ENCODE data around the gene TRIM2. TPM values are rescaled to one million over a fixed set of nuclear protein-coding genes. Genes with fewer than 3 reads are reported as not detected.
A peak's percentile ranks its signal among the peaks of the same experiment; 100 is the strongest.

Gene TRIM2
- total and polyA plus RNA-seq, 9 donors = 9.5 to 57.5 (median 44.4) TPM

- no peak overlapping the region for H3K27ac ChIP-seq
- TF ChIP-seq POLR2A (IDR thresholded peaks at IDR 0.05) = no peak
- TF ChIP-seq EP300 (IDR thresholded peaks at IDR 0.05) = no peak
- TF ChIP-seq CTCF (IDR thresholded peaks at IDR 0.05) = no peak
- DNase-seq = no peak
These were observed 131.4 kb downstream of the TRIM2 start for GRCh38 chr4:153335665-153336064.

GRCh38 chr4:153337686-153338085 is 133.4 kb downstream of the TRIM2 start:
- H3K27ac ChIP-seq = peak overlapping the region in 1 of 2 donors; percentile 22
- DNase-seq = peak in 4 of 5 donors; percentile 25 to 43 (median 32)
- 16 to 41% (median 21%) methylated on average over 4 of the region's 4 CpGs for WGBS, 3 donors
- intact Hi-C loops (cut with DNase I) = no loop called here
- no peak for TF ChIP-seq EP300 (IDR thresholded peaks at IDR 0.05)
- TF ChIP-seq CTCF (IDR thresholded peaks at IDR 0.05) = no peak
- no peak for TF ChIP-seq POLR2A (IDR thresholded peaks at IDR 0.05)
- H3K9me3 ChIP-seq = no peaks in the 10 kb centered on the region
- H3K36me3 ChIP-seq = no peaks in the 10 kb centered on the region
- H3K4me3 ChIP-seq = no peak overlapping the region
- no peaks in the 10 kb centered on the region for H3K27me3 ChIP-seq
- H3K4me1 ChIP-seq (ENCODE audit: insufficient read depth) = peaks cover 1% of the 10 kb centered on the region

More at GRCh38 chr4:153335665-153336064, 131.4 kb downstream of the TRIM2 start:
- no peaks in the 10 kb centered on the region for H3K27me3 ChIP-seq
- peaks cover 1% of the 10 kb centered on the region for H3K4me1 ChIP-seq (ENCODE audit: insufficient read depth)
- no peaks in the 10 kb centered on the region for H3K36me3 ChIP-seq
- intact Hi-C loops (cut with DNase I) = no loop called here
- H3K4me3 ChIP-seq = no peak overlapping the region
- 70 to 82% (median 81%) methylated on average over 4 of the region's 4 CpGs for WGBS, 3 donors
- H3K9me3 ChIP-seq = no peaks in the 10 kb centered on the region

- H3K27ac ChIP-seq = no peak overlapping the region
- intact Hi-C loops (cut with DNase I) = loop anchor here (5.0 to 10.0 kb wide), 3 partner anchors 113 to 236 kb away; partner anchors contain the start of gene TMEM131L (in 1 of the 4)
- 46 to 61% (median 47%) methylated on average over 5 of the region's 5 CpGs for WGBS, 3 donors
- no peaks in the 10 kb centered on the region for H3K9me3 ChIP-seq
- peaks cover 1% of the 10 kb centered on the region for H3K4me1 ChIP-seq (ENCODE audit: insufficient read depth)
- no peak for TF ChIP-seq CTCF (IDR thresholded peaks at IDR 0.05)
- no peak for TF ChIP-seq EP300 (IDR thresholded peaks at IDR 0.05)
- no peak for TF ChIP-seq POLR2A (IDR thresholded peaks at IDR 0.05)
- no peak overlapping the region for H3K4me3 ChIP-seq
- DNase-seq = no peak
- H3K36me3 ChIP-seq = no peaks in the 10 kb centered on the region
- no peaks in the 10 kb centered on the region for H3K27me3 ChIP-seq
These were observed 137.4 kb downstream of the TRIM2 start for GRCh38 chr4:153341575-153342090.

- TF ChIP-seq CTCF (IDR thresholded peaks at IDR 0.05) = no peak
- no peak for TF ChIP-seq EP300 (IDR thresholded peaks at IDR 0.05)
- TF ChIP-seq POLR2A (IDR thresholded peaks at IDR 0.05) = no peak
- Histone ChIP-seq H3K27ac (no peak overlapping the region), H3K4me3 (no peak overlapping the region), H3K36me3 (no peaks in the 10 kb centered on the region), H3K27me3 (no peaks in the 10 kb centered on the region), H3K9me3 (no peaks in the 10 kb centered on the region), H3K4me1 (ENCODE audit: insufficient read depth) (no peaks in the 10 kb centered on the region)
- WGBS, 3 donors = 87 to 93% (median 93%) methylated on average over 6 of the region's 6 CpGs
- intact Hi-C loops (cut with DNase I) = loop anchor here (5.0 to 10.0 kb wide), 3 partner anchors 112 to 234 kb away; partner anchors contain the start of gene TMEM131L (in 1 of the 4)
- DNase-seq = no peak
These were observed 138.7 kb downstream of the TRIM2 start for GRCh38 chr4:153342751-153343552.
